Loucy (cell line): ENCODE measurements around the gene KLHL40.

ENCODE experiments used
- H2AFZ ChIP-seq: fragments of 200-600 bp; sonication (generic); 2 replicates; pipeline ENCODE4 v1.6.0; 2016; ENCODE audit warnings: antibody characterized with exemption, mild to moderate bottlenecking, low read length, moderate library complexity
- H3F3A ChIP-seq: fragments of 200-600 bp; 2 replicates; pipeline ENCODE4 v1.6.0; 2016; ENCODE audit warnings: antibody characterized with exemption, low read depth, mild to moderate bottlenecking
- H3K27me3 ChIP-seq: fragments of 200-600 bp; sonication (generic); 2 replicates; pipeline ENCODE4 v1.6.1; 2014; ENCODE audit warnings: low read length, mild to moderate bottlenecking; ENCODE audit not compliant: insufficient read depth, poor library complexity, severe bottlenecking
- H3K36me3 ChIP-seq: fragments of 200-600 bp; sonication (generic); 2 replicates; pipeline ENCODE4 v1.6.1; 2016; ENCODE audit warnings: low read length; ENCODE audit not compliant: insufficient read depth
- H3K4me1 ChIP-seq: fragments of 200-600 bp; sonication (generic); 2 replicates; pipeline ENCODE4 v1.5.1; 2014; ENCODE audit warnings: low read length, mild to moderate bottlenecking; ENCODE audit not compliant: insufficient read depth, poor library complexity, severe bottlenecking
- H3K4me2 ChIP-seq: fragments of 200-600 bp; sonication (generic); 2 replicates; pipeline ENCODE4 v1.6.0; 2014; ENCODE audit warnings: antibody characterized with exemption, low read length, low read depth, mild to moderate bottlenecking; ENCODE audit not compliant: poor library complexity, severe bottlenecking
- H3K4me3 ChIP-seq: fragments of 200-600 bp; sonication (generic); 2 replicates; pipeline ENCODE4 v1.5.1; 2014; ENCODE audit warnings: low read length, mild to moderate bottlenecking, mixed read lengths; ENCODE audit not compliant: poor library complexity, severe bottlenecking
- H3K79me2 ChIP-seq: fragments of 200-600 bp; sonication (generic); 2 replicates; pipeline ENCODE4 v1.6.1; 2014; ENCODE audit warnings: low read length; ENCODE audit not compliant: insufficient read depth
- H3K9ac ChIP-seq: fragments of 200-600 bp; sonication (generic); 2 replicates; pipeline ENCODE4 v1.6.0; 2014; ENCODE audit warnings: mild to moderate bottlenecking, low read depth, low read length, moderate library complexity; ENCODE audit not compliant: poor library complexity, severe bottlenecking
- H3K9me2 ChIP-seq: fragments of 200-600 bp; sonication (generic); replicated peaks from 2 replicates; pipeline ENCODE4 v1.6.1; 2016; ENCODE audit warnings: low read depth, low read length, mixed read lengths
- H3K9me3 ChIP-seq: fragments of 200-600 bp; sonication (generic); 2 replicates; pipeline ENCODE4 v1.6.1; 2014; ENCODE audit warnings: mild to moderate bottlenecking, antibody characterized with exemption, low read length, low read depth; ENCODE audit not compliant: insufficient read depth
- H4K20me1 ChIP-seq: fragments of 200-600 bp; sonication (generic); 2 replicates; pipeline ENCODE4 v1.6.0; 2014; ENCODE audit warnings: antibody characterized with exemption, low read length, mild to moderate bottlenecking; ENCODE audit not compliant: insufficient read depth, poor library complexity, severe bottlenecking
- CTCF ChIP-seq: fragments of 200-600 bp; sonication (generic); conservative IDR thresholded peaks from 2 replicates; pipeline ENCODE4 v1.5.1; 2014; ENCODE audit warnings: mild to moderate bottlenecking, antibody characterized with exemption, low read length
- EZH2phosphoT487 ChIP-seq: fragments of 200-600 bp; IDR thresholded peaks from 2 replicates; pipeline ENCODE4 v1.6.1; 2018; ENCODE audit warnings: antibody characterized with exemption, mild to moderate bottlenecking, moderate library complexity, borderline replicate concordance

The KLHL40 gene

DNA sequence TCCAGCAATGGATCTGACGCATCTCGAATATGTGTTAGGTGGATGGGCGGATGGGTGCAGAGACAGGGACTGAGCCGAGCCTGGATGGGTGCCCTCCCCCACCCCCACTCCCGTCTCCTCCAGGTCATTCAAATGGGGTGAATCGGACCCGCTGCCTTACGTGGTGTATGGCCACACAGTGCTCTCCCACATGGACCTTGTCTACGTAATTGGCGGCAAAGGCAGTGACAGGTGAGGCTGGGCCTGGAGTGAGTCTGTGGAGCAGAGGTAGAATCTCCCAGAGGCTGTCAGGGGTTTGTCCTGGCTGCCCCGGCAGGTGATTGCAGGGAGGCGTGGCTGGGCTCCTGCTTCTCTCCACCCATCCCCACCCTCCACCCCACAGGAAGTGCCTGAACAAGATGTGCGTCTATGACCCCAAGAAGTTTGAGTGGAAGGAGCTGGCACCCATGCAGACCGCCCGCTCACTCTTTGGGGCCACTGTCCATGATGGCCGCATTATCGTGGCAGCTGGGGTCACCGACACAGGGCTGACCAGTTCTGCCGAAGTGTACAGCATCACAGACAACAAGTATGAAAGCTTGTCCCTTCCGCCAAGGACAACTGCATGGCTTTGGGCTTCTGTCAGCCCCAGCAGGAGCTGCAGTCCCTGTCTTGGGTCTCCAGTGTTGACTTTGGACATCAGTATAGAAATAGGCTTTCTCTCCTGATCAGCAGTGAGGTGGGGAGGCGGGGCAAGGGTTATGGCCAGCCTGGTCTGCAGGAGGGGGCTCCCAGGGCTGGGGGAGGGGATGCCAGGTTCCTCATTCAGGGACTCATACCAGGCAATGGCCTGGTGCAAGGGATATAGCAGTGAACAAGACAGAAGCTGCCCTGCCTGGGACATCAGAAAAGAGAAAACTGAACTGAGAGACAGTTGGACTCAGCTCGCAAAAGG, 3.4 kb downstream of the KLHL40 start:
- Histone ChIP-seq H3K9me2 (no peaks in the 10 kb centered on the region), H3K4me2 (no peak overlapping the region), H4K20me1 (no peaks in the 10 kb centered on the region), H3K27me3 (no peaks in the 10 kb centered on the region), H3K9me3 (no peaks in the 10 kb centered on the region), H3K4me3 (no peak overlapping the region), H3K79me2 (no peaks in the 10 kb centered on the region), H3K4me1 (no peaks in the 10 kb centered on the region), H3K36me3 (no peaks in the 10 kb centered on the region), H2AFZ (no peak overlapping the region), H3F3A (no peaks in the 10 kb centered on the region), H3K9ac (no peak overlapping the region)
- TF ChIP-seq CTCF (no peak), EZH2phosphoT487 (no peak)

GRCh38 chr3:42689421-42690014, 4.2 kb downstream of the KLHL40 start:
- Histone ChIP-seq H3F3A (no peaks in the 10 kb centered on the region), H3K27me3 (no peaks in the 10 kb centered on the region), H3K79me2 (no peaks in the 10 kb centered on the region), H3K9me3 (no peaks in the 10 kb centered on the region), H4K20me1 (no peaks in the 10 kb centered on the region), H3K9ac (no peak overlapping the region), H3K36me3 (no peaks in the 10 kb centered on the region), H3K4me2 (no peak overlapping the region), H3K9me2 (no peaks in the 10 kb centered on the region), H3K4me1 (no peaks in the 10 kb centered on the region), H3K4me3 (no peak overlapping the region), H2AFZ (no peak overlapping the region)
- TF ChIP-seq CTCF (no peak), EZH2phosphoT487 (no peak)

DNA sequence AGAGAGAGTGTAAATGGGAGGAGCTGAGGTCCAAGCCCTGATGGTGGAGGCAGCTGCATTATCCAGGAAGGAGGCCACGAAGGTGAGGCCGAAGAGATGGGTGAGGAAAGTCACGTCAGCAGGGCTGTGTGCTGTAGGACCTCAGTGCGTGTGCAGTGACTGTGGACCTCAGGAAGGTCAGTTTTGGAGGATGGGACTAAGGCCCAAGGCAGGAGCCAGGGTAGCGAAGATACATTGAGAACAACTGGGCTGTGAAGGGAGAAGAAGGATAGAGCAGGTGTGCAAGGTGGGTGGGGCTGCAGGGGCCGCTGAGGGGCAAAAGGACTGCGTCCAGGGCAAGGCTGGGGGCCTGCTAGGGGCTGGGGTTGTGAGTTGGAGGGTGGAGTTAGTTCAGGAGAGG, 4.9 kb downstream of the KLHL40 start:
- H3K4me1 ChIP-seq = no peaks in the 10 kb centered on the region

More for the DNA sequence above, 4.9 kb downstream of the KLHL40 start:
- no peaks in the 10 kb centered on the region for H4K20me1 ChIP-seq
- no peaks in the 10 kb centered on the region for H3K27me3 ChIP-seq
- H3K4me3 ChIP-seq = no peak overlapping the region
- no peak overlapping the region for H2AFZ ChIP-seq
- no peak overlapping the region for H3K4me2 ChIP-seq
- H3F3A ChIP-seq = no peaks in the 10 kb centered on the region
- H3K9me2 ChIP-seq = no peaks in the 10 kb centered on the region
- H3K9me3 ChIP-seq = no peaks in the 10 kb centered on the region
- H3K79me2 ChIP-seq = no peaks in the 10 kb centered on the region
- no peak overlapping the region for H3K9ac ChIP-seq
- TF ChIP-seq CTCF (no peak), EZH2phosphoT487 (no peak)
- H3K36me3 ChIP-seq = no peaks in the 10 kb centered on the region
